HEK293 (cell line): Measurements from ENCODE around the gene RNASET2.

Experiments
- CTCF ChIA-PET: fragments of 350-600 bp; formaldehyde crosslinking; extraction: SDS; loops from one replicate; lab custom pipeline; 2021; ENCODE audit warnings: antibody characterized with exemption; lab: Yijun Ruan, JAX
- POLR2A ChIA-PET: fragments of 300-600 bp; formaldehyde crosslinking; extraction: SDS; loops from one replicate; lab custom pipeline; 2020; ENCODE audit warnings: antibody characterized with exemption, inconsistent platforms; lab: Yijun Ruan, JAX
- H3K27ac ChIP-seq: fragments of 200-500 bp; sonication (Bioruptor generic); 2 replicates; pipeline ENCODE4 v1.5.1; 2014; ENCODE audit warnings: low read depth, low read length, control low read depth, inconsistent platforms; ENCODE audit errors: extremely low read depth
- H3K36me3 ChIP-seq, 2 experiments: fragments of 200-500 bp in 1 of 2; sonication (Bioruptor generic) in 1 of 2; 1 replicate in 1 of 2; 2 replicates in 1 of 2; pipeline ENCODE4 v1.5.1; 2014 to 2017; ENCODE audit warnings: inconsistent platforms in 2 of 2, low read length in 2 of 2; ENCODE audit not compliant: control insufficient read depth in 2 of 2, insufficient read depth in 1 of 2
- H3K4me1 ChIP-seq: fragments of 200-500 bp; sonication (Bioruptor generic); 2 replicates; pipeline ENCODE4 v1.5.1; 2014; ENCODE audit warnings: mild to moderate bottlenecking, low read length, inconsistent platforms; ENCODE audit not compliant: control insufficient read depth, insufficient read depth
- H3K4me3 ChIP-seq: 2 replicates; pipeline ENCODE4 v1.5.1; 2011; ENCODE audit warnings: low read depth, mild to moderate bottlenecking, control low read depth, low read length, moderate library complexity
- H3K9me3 ChIP-seq: fragments of 200-500 bp; sonication (Bioruptor generic); 2 replicates; pipeline ENCODE4 v1.5.1; 2014; ENCODE audit warnings: low read depth, low read length, inconsistent platforms; ENCODE audit not compliant: control insufficient read depth, insufficient read depth
- KLF9 ChIP-seq: fragments of 450-650 bp; formaldehyde crosslinking; IDR thresholded peaks from 2 replicates; pipeline ENCODE4 v1.5.1; 2016; ENCODE audit warnings: missing biosample characterization, missing genetic modification characterization, low read depth
- YY2 ChIP-seq: fragments of 450-650 bp; formaldehyde crosslinking; IDR thresholded peaks from 2 replicates; pipeline ENCODE4 v1.5.1; 2016; ENCODE audit warnings: missing biosample characterization, missing genetic modification characterization
- ZNF140 ChIP-seq: fragments of 450-650 bp; formaldehyde crosslinking; IDR thresholded peaks from 2 replicates; pipeline ENCODE4 v1.5.1; 2016; ENCODE audit warnings: missing biosample characterization, missing genetic modification characterization
- ZNF155 ChIP-seq: fragments of 450-650 bp; formaldehyde crosslinking; IDR thresholded peaks from 2 replicates; pipeline ENCODE4 v1.5.1; 2016; ENCODE audit warnings: missing biosample characterization, missing genetic modification characterization
- ZNF184 ChIP-seq: fragments of 450-650 bp; IDR thresholded peaks from 2 replicates; pipeline ENCODE4 v1.5.1; 2018; ENCODE audit warnings: missing biosample characterization, mild to moderate bottlenecking, missing genetic modification characterization
- ZNF239 ChIP-seq: fragments of 450-650 bp; formaldehyde crosslinking; IDR thresholded peaks from 2 replicates; pipeline ENCODE4 v1.5.1; 2016; ENCODE audit warnings: missing biosample characterization, missing genetic modification characterization
- ZNF510 ChIP-seq: fragments of 450-650 bp; formaldehyde crosslinking; IDR thresholded peaks from 2 replicates; pipeline ENCODE4 v1.5.1; 2018; ENCODE audit warnings: mild to moderate bottlenecking, missing genetic modification characterization, missing biosample characterization; ENCODE audit not compliant: insufficient replicate concordance
- ZNF677 ChIP-seq: fragments of 450-650 bp; IDR thresholded peaks from 2 replicates; pipeline ENCODE4 v1.5.0; 2018; ENCODE audit warnings: missing biosample characterization, mild to moderate bottlenecking, missing genetic modification characterization, moderate library complexity
- ZNF843 ChIP-seq: fragments of 450-650 bp; formaldehyde crosslinking; IDR thresholded peaks from 2 replicates; pipeline ENCODE4 v1.5.1; 2016; ENCODE audit warnings: missing biosample characterization, missing genetic modification characterization
- TF ChIP-seq, protein P1 (sequence below): fragments of 450-650 bp; formaldehyde crosslinking; IDR thresholded peaks from 2 replicates; pipeline ENCODE4 v1.5.1; 2016; ENCODE audit warnings: missing biosample characterization, missing genetic modification characterization
- TF ChIP-seq, protein P2 (sequence below): fragments of 450-650 bp; formaldehyde crosslinking; IDR thresholded peaks from 2 replicates; pipeline ENCODE4 v1.5.1; 2016; ENCODE audit warnings: missing biosample characterization, missing genetic modification characterization
- TF ChIP-seq, protein P3 (sequence below): fragments of 450-650 bp; formaldehyde crosslinking; IDR thresholded peaks from 2 replicates; pipeline ENCODE4 v1.5.1; 2017; ENCODE audit warnings: missing biosample characterization, missing genetic modification characterization

Gene RNASET2

DNA sequence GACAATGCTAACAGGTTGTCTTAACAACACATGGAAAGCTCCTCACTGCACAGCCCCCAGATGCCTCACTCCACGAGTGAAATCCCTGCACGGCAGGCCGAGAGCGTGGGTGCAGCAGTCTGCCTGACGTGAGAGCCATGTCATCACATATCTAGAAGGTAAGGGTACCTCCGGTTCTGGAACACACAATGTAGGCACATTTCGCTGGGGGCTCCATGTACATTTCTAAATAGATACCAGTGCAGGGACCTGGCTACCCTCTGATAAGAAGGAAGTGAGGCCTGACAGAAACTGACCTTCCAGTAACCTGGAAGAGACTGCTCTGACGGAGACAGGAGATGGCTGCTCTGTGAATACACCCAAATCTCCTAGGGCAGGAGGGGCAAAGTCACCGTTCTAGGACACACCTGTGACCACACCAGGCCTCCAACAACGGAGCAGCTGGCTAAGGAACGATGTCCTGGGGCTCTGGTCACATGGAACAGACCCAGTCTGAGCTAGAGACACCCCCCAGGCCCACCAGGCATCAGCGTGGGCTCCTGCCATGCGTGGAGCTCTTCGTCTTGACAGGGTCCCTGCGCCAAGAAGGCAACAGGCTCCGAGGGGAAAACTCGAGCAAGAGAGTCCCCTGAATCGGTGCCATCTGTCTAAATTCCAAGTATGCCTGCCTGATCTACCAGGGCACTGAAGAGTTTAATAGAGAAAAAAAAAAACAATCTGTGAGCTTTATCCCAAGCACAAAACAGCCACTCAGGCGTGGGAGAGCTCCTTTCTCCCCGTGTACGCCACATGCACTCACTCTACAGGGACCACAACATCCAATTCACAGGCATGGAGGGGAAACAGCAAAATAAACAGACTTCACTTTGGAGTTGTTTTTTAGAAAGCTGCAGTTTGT is 27.5 kb downstream of the RNASET2 start (continued):
- TF ChIP-seq, protein P1, sequence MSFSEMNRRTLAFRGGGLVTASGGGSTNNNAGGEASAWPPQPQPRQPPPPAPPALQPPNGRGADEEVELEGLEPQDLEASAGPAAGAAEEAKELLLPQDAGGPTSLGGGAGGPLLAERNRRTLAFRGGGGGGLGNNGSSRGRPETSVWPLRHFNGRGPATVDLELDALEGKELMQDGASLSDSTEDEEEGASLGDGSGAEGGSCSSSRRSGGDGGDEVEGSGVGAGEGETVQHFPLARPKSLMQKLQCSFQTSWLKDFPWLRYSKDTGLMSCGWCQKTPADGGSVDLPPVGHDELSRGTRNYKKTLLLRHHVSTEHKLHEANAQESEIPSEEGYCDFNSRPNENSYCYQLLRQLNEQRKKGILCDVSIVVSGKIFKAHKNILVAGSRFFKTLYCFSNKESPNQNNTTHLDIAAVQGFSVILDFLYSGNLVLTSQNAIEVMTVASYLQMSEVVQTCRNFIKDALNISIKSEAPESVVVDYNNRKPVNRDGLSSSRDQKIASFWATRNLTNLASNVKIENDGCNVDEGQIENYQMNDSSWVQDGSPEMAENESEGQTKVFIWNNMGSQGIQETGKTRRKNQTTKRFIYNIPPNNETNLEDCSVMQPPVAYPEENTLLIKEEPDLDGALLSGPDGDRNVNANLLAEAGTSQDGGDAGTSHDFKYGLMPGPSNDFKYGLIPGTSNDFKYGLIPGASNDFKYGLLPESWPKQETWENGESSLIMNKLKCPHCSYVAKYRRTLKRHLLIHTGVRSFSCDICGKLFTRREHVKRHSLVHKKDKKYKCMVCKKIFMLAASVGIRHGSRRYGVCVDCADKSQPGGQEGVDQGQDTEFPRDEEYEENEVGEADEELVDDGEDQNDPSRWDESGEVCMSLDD: no peak
- TF ChIP-seq ZNF239 (tag by site-specific recombination): no peak

DNA sequence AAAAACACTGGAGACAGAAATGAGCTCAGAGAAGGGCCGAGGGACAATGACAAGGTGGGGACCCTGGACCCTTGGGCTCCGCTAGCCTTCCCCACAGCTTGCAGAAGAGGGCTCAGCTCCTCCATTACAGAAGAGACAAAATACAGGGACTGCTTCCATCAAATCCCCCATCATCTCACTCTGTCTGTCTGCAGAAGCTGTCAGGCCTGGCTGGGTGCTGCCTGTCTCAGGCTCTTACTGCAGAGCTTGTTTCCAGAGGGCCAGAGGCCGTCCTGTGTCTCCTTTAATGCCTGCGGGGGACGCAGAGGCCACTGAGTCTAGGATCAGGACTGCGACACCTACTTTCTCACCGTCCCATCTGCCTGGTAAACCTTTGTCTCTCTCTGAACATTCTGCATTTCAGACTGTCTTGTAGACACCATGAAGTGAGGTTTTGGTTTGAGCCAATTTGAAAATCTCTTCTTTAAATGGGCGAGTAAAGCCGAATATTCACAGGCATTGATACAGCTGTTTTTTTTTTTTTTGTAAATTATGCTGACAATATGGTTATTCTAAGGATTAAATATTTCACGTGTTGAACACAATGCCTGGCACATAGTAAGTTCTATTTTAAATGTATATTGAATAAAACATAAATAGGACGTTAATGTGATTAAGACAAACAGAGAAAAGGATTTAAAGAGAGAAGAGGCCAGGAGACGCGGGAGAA is 28.3 kb downstream of the RNASET2 start:
- Histone ChIP-seq H3K9me3 (no peaks in the 10 kb centered on the region), H3K4me1 (no peaks in the 10 kb centered on the region), H3K36me3 (peaks cover 0 to 30% of the 10 kb centered on the region in 2 experiments; a peak in 1 of 3 replicates), H3K27ac (no peak overlapping the region), H3K4me3 (no peak overlapping the region)
- POLR2A ChIA-PET: no interaction called here
- CTCF ChIA-PET: no interaction called here
- TF ChIP-seq KLF9 (tag by site-specific recombination): no peak

DNA sequence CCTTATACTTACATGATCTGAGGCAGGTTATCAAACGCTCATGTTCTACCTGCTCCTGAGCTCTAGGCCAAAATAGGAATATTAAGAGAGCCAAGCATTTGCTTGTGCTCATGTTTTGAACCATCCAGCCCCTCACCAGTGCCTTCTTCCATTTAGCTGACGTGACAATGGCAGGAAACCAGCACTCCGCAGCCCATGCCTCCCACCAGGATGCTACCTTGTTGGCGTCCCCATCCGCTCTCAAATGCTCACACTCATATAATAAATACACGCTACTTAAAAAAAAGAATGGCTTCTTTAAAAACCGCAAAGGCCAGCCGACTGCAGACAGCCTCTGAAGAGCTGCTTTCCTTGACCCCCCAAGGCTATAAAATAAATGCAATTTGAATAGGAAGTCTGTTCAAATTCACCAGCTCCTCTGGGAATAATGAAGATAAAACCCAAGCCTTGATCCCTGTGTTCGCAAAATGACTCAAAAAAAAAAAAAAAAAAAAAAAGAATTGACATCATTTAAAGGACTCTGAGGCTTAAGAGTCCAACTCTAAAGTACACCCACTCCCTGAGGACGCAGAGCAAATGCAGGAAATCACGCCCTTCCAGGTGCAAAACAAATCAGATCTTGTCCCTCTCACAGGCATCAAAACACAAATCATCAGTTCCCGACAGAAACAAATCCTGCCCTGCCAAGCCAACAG is 29.0 kb downstream of the RNASET2 start:
- Histone ChIP-seq H3K4me3 (no peak overlapping the region), H3K36me3 (peaks cover 0 to 25% of the 10 kb centered on the region in 2 experiments; a peak in 1 of 3 replicates), H3K27ac (no peak overlapping the region), H3K9me3 (no peaks in the 10 kb centered on the region), H3K4me1 (no peaks in the 10 kb centered on the region)
- CTCF ChIA-PET: interaction anchor here (0.6 kb wide), 1 partner anchor 27 kb away, joined by 4 read pairs; no protein-coding TSS in a partner anchor
- POLR2A ChIA-PET: interaction anchor here (0.7 kb wide), 1 partner anchor 292 kb away, joined by 9 read pairs; no protein-coding TSS in a partner anchor
- TF ChIP-seq ZNF843 (tag by site-specific recombination) (no peak), ZNF184 (tag by site-specific recombination) (no peak), ZNF140 (no peak), ZNF510 (tag by site-specific recombination) (no peak), YY2 (tag by site-specific recombination) (no peak), ZNF155 (tag by site-specific recombination) (no peak), ZNF677 (no peak)
- TF ChIP-seq, protein P2, sequence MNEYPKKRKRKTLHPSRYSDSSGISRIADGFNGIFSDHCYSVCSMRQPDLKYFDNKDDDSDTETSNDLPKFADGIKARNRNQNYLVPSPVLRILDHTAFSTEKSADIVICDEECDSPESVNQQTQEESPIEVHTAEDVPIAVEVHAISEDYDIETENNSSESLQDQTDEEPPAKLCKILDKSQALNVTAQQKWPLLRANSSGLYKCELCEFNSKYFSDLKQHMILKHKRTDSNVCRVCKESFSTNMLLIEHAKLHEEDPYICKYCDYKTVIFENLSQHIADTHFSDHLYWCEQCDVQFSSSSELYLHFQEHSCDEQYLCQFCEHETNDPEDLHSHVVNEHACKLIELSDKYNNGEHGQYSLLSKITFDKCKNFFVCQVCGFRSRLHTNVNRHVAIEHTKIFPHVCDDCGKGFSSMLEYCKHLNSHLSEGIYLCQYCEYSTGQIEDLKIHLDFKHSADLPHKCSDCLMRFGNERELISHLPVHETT (tag by site-specific recombination): no peak
- TF ChIP-seq, protein P3, sequence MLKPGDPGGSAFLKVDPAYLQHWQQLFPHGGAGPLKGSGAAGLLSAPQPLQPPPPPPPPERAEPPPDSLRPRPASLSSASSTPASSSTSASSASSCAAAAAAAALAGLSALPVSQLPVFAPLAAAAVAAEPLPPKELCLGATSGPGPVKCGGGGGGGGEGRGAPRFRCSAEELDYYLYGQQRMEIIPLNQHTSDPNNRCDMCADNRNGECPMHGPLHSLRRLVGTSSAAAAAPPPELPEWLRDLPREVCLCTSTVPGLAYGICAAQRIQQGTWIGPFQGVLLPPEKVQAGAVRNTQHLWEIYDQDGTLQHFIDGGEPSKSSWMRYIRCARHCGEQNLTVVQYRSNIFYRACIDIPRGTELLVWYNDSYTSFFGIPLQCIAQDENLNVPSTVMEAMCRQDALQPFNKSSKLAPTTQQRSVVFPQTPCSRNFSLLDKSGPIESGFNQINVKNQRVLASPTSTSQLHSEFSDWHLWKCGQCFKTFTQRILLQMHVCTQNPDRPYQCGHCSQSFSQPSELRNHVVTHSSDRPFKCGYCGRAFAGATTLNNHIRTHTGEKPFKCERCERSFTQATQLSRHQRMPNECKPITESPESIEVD (tag by site-specific recombination): no peak
